OCI-LY7 (cell line): Measurements from ENCODE around the gene IGIP. TPM values are rescaled to one million over a fixed set of nuclear protein-coding genes. Genes with fewer than 3 reads are reported as not detected.

Source experiments
- BruUV-seq: library from RNA; stranded (reverse); fragments of 400-500 nt; replicated peaks from 2 replicates; lab custom pipeline; 2021; lab: Mats Ljungman, UMichigan
- CTCF ChIA-PET: fragments of 300-600 bp; sonication (Branson Sonifier 250); formaldehyde crosslinking; loops from one replicate; lab custom pipeline; 2022; ENCODE audit warnings: antibody characterized with exemption; ENCODE audit not compliant: unreplicated experiment; lab: Charles Lee
- POLR2A ChIA-PET: fragments of 300-600 bp; sonication (Branson Sonifier 250); formaldehyde crosslinking; loops from one replicate; lab custom pipeline; 2022; ENCODE audit warnings: antibody characterized with exemption; lab: Charles Lee
- DNase-seq: peaks from one replicate; pipeline ENCODE4 v3.0.0-alpha.2; 2015; ENCODE audit warnings: low spot score
- H2AFZ ChIP-seq: fragments of 200-600 bp; sonication (generic), shearing (Covaris generic); 2 replicates; pipeline ENCODE4 v1.6.1; 2014; ENCODE audit warnings: mild to moderate bottlenecking, antibody characterized with exemption, low read length, moderate library complexity
- H3K27ac ChIP-seq: fragments of 200-600 bp; sonication (generic); 2 replicates; pipeline ENCODE4 v1.5.1; 2014; ENCODE audit warnings: mixed run types, low read depth, mild to moderate bottlenecking, moderate library complexity, low read length, inconsistent platforms; ENCODE audit not compliant: poor library complexity, severe bottlenecking
- H3K36me3 ChIP-seq: fragments of 200-600 bp; sonication (generic); 2 replicates; pipeline ENCODE4 v1.6.1; 2014; ENCODE audit warnings: mild to moderate bottlenecking, antibody characterized with exemption, low read length, moderate library complexity, mixed read lengths; ENCODE audit not compliant: insufficient read depth
- H3K4me1 ChIP-seq: fragments of 200-600 bp; sonication (generic); 2 replicates; pipeline ENCODE4 v1.5.1; 2014; ENCODE audit warnings: mild to moderate bottlenecking, low read length; ENCODE audit not compliant: insufficient read depth, poor library complexity, severe bottlenecking
- H3K4me2 ChIP-seq: fragments of 200-600 bp; sonication (generic); 2 replicates; pipeline ENCODE4 v1.6.1; 2014; ENCODE audit warnings: mild to moderate bottlenecking, low read length
- H3K4me3 ChIP-seq: fragments of 200-600 bp; sonication (generic); 2 replicates; pipeline ENCODE4 v1.5.1; 2014; ENCODE audit warnings: mild to moderate bottlenecking, low read depth, low read length; ENCODE audit not compliant: poor library complexity, severe bottlenecking
- H3K79me2 ChIP-seq: fragments of 200-600 bp; sonication (generic); 2 replicates; pipeline ENCODE4 v1.6.1; 2016; ENCODE audit warnings: low read depth, mild to moderate bottlenecking, low read length, moderate library complexity, mixed read lengths; ENCODE audit not compliant: insufficient read depth
- H3K9me2 ChIP-seq: fragments of 200-600 bp; sonication (generic); 2 replicates; pipeline ENCODE4 v1.6.1; 2016; ENCODE audit warnings: mild to moderate bottlenecking, low read length, mixed read lengths; ENCODE audit not compliant: insufficient read depth
- H3K9me3 ChIP-seq: fragments of 200-600 bp; sonication (generic); 2 replicates; pipeline ENCODE4 v1.6.1; 2014; ENCODE audit warnings: mild to moderate bottlenecking, mixed run types, low read length, mixed read lengths
- H4K20me1 ChIP-seq: fragments of 200-600 bp; sonication (generic); 2 replicates; pipeline ENCODE4 v1.6.1; 2014; ENCODE audit warnings: mild to moderate bottlenecking, antibody characterized with exemption, low read length, moderate library complexity, mixed read lengths; ENCODE audit not compliant: insufficient read depth
- EZH2phosphoT487 ChIP-seq: fragments of 200-600 bp; sonication (generic); IDR thresholded peaks from 2 replicates; pipeline ENCODE4 v1.6.1; 2018; ENCODE audit warnings: low read depth, borderline replicate concordance, mild to moderate bottlenecking, mixed run types, antibody characterized with exemption, low read length, moderate library complexity, mixed read lengths
- intact Hi-C: fragments of 100-400 bp; cut with micrococcal nuclease; formaldehyde crosslinking; loops from one replicate; pipeline ENCODE4 v1.10.0; 2022; ENCODE audit not compliant: unreplicated experiment
- total RNA-seq, 2 experiments: library from RNA; depleted of rRNA in 1 of 2; stranded (reverse); fragments of >200 nt in 1 of 2; shearing (Covaris generic) in 1 of 2; gene quantifications; 2 replicates each; pipeline ENCODE4 v1.2.3, GENCODE V29; 2014 to 2022
- TF ChIP-seq, protein P1 (sequence below): fragments of 200-600 bp; sonication (generic); conservative IDR thresholded peaks from 2 replicates; pipeline ENCODE4 v1.5.1; 2014; ENCODE audit warnings: mild to moderate bottlenecking, antibody characterized with exemption, low read length, moderate library complexity, mixed read lengths

IGIP gene
- total RNA-seq, 2 experiments from 2014 or later = 3.3 to 4.9 TPM

GRCh38 chr5:140111859-140112551, 13.7 kb upstream of the IGIP start:
- intact Hi-C loops = loop anchor here (10.0 kb wide), 1 partner anchor 547 kb away; the partner anchor contains the start of gene UBE2D2
- peaks cover 62% of the 10 kb centered on the region for H3K4me1 ChIP-seq
- H3K27ac ChIP-seq = peak overlapping the region; percentile 0
- H3K4me2 ChIP-seq = peak overlapping the region; percentile 78
- H3K36me3 ChIP-seq = peaks cover 10% of the 10 kb centered on the region
- peaks cover 76% of the 10 kb centered on the region for H3K79me2 ChIP-seq
- POLR2A ChIA-PET = interaction anchor here (0.6 to 1.5 kb wide), 7 partner anchors 9 to 1929 kb away, joined by 3 to 5 read pairs (median 3); no protein-coding TSS in a partner anchor
- CTCF ChIA-PET = interaction anchor here (0.6 kb wide), 1 partner anchor 477 kb away, joined by 3 read pairs; no protein-coding TSS in a partner anchor
- H4K20me1 ChIP-seq = peaks cover 32% of the 10 kb centered on the region
- no peaks in the 10 kb centered on the region for H3K9me3 ChIP-seq
- H2AFZ ChIP-seq = no peak overlapping the region
- H3K4me3 ChIP-seq = peak overlapping the region; percentile 86
- TF ChIP-seq, protein P1, sequence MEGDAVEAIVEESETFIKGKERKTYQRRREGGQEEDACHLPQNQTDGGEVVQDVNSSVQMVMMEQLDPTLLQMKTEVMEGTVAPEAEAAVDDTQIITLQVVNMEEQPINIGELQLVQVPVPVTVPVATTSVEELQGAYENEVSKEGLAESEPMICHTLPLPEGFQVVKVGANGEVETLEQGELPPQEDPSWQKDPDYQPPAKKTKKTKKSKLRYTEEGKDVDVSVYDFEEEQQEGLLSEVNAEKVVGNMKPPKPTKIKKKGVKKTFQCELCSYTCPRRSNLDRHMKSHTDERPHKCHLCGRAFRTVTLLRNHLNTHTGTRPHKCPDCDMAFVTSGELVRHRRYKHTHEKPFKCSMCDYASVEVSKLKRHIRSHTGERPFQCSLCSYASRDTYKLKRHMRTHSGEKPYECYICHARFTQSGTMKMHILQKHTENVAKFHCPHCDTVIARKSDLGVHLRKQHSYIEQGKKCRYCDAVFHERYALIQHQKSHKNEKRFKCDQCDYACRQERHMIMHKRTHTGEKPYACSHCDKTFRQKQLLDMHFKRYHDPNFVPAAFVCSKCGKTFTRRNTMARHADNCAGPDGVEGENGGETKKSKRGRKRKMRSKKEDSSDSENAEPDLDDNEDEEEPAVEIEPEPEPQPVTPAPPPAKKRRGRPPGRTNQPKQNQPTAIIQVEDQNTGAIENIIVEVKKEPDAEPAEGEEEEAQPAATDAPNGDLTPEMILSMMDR = no peak
- no peak for TF ChIP-seq EZH2phosphoT487
- H3K9me2 ChIP-seq = no peaks in the 10 kb centered on the region
- no TSS peak for BruUV-seq
- peak; percentile 54 for DNase-seq

- intact Hi-C loops = loop anchor here (10.0 kb wide), 1 partner anchor 548 kb away; the partner anchor contains the start of gene UBE2D2
- TF ChIP-seq EZH2phosphoT487 = no peak
- TF ChIP-seq, protein P1 = no peak
- no TSS peak for BruUV-seq
- Histone ChIP-seq H3K27ac (peak overlapping the region; percentile 68), H4K20me1 (peaks cover 37% of the 10 kb centered on the region), H3K9me3 (no peaks in the 10 kb centered on the region), H3K4me1 (peaks cover 67% of the 10 kb centered on the region), H3K4me2 (peak overlapping the region; percentile 78), H3K4me3 (peak overlapping the region; percentile 86), H3K36me3 (peaks cover 10% of the 10 kb centered on the region), H2AFZ (no peak overlapping the region), H3K79me2 (peaks cover 83% of the 10 kb centered on the region), H3K9me2 (no peaks in the 10 kb centered on the region)
- CTCF ChIA-PET = interaction anchor here (0.5 to 0.6 kb wide), 2 partner anchors 31 to 476 kb away, joined by 3 read pairs; no protein-coding TSS in a partner anchor
- POLR2A ChIA-PET = interaction anchor here (0.6 to 1.5 kb wide), 8 partner anchors 8 to 1930 kb away, joined by 3 to 5 read pairs (median 4); no protein-coding TSS in a partner anchor
- no peak for DNase-seq
Measured at GRCh38 chr5:140112685-140113179, 13.0 kb upstream of the IGIP start.
